H9 (cell line): ENCODE measurements around the gene AGPAT2. TPM values are rescaled to one million over a fixed set of nuclear protein-coding genes. Genes with fewer than 3 reads are reported as not detected.

Experiments
- DNase-seq: peaks from one replicate; pipeline ENCODE4 v3.0.0-alpha.2; 2017
- H2AFZ ChIP-seq: one replicate; pipeline ENCODE4 v1.6.1; 2013; ENCODE audit warnings: mild to moderate bottlenecking, low read length, control low read depth, moderate library complexity
- H2AK5ac ChIP-seq: 2 replicates; pipeline ENCODE4 v1.6.1; 2013; ENCODE audit warnings: low read length, control low read depth, mixed read lengths; ENCODE audit not compliant: insufficient read length
- H2BK120ac ChIP-seq: one replicate; pipeline ENCODE4 v1.6.1; 2013; ENCODE audit warnings: low read depth, mild to moderate bottlenecking, low read length, control low read depth, inconsistent platforms; ENCODE audit not compliant: poor library complexity, severe bottlenecking
- H2BK12ac ChIP-seq: 2 replicates; pipeline ENCODE4 v1.6.1; 2013; ENCODE audit warnings: low read length, control low read depth, mixed read lengths, low read depth; ENCODE audit not compliant: insufficient read length
- H2BK15ac ChIP-seq: 2 replicates; pipeline ENCODE4 v1.6.1; 2013; ENCODE audit warnings: low read depth, low read length, control low read depth
- H2BK20ac ChIP-seq: one replicate; pipeline ENCODE4 v1.6.1; 2013; ENCODE audit warnings: low read depth, mild to moderate bottlenecking, low read length, control low read depth, inconsistent platforms; ENCODE audit not compliant: poor library complexity, severe bottlenecking
- H2BK5ac ChIP-seq: 2 replicates; pipeline ENCODE4 v1.6.1; 2013; ENCODE audit warnings: low read length, control low read depth, mixed read lengths; ENCODE audit not compliant: insufficient read length
- H3K14ac ChIP-seq: 2 replicates; pipeline ENCODE4 v1.6.1; 2013; ENCODE audit warnings: low read length, control low read depth; ENCODE audit not compliant: insufficient read depth
- H3K18ac ChIP-seq: 2 replicates; pipeline ENCODE4 v1.6.1; 2013; ENCODE audit warnings: low read depth, mild to moderate bottlenecking, mixed read lengths, low read length, control low read depth; ENCODE audit not compliant: insufficient read length
- H3K23ac ChIP-seq: 2 replicates; pipeline ENCODE4 v1.6.1; 2013; ENCODE audit warnings: low read length, control low read depth, mixed read lengths, low read depth; ENCODE audit not compliant: insufficient read length
- H3K23me2 ChIP-seq: 2 replicates; pipeline ENCODE4 v1.6.1; 2013; ENCODE audit warnings: low read depth, mild to moderate bottlenecking, mixed read lengths, low read length, control low read depth; ENCODE audit not compliant: insufficient read length, poor library complexity, severe bottlenecking
- H3K27ac ChIP-seq: 2 replicates; pipeline ENCODE4 v1.5.1; 2013; ENCODE audit warnings: low read length, control low read depth, mixed read lengths, low read depth; ENCODE audit not compliant: insufficient read length
- H3K27me3 ChIP-seq: 2 replicates; pipeline ENCODE4 v1.6.1; 2013; ENCODE audit warnings: low read length, control low read depth, inconsistent platforms; ENCODE audit not compliant: insufficient read depth
- H3K4ac ChIP-seq: 2 replicates; pipeline ENCODE4 v1.6.1; 2013; ENCODE audit warnings: low read depth, mild to moderate bottlenecking, control low read depth, inconsistent platforms, low read length, moderate library complexity
- H3K4me1 ChIP-seq: 2 replicates; pipeline ENCODE4 v1.6.1; 2013; ENCODE audit warnings: low read length, control low read depth, inconsistent platforms; ENCODE audit not compliant: insufficient read depth
- H3K4me2 ChIP-seq: 2 replicates; pipeline ENCODE4 v1.6.1; 2013; ENCODE audit warnings: low read length, control low read depth, mixed read lengths; ENCODE audit not compliant: insufficient read length, insufficient read depth
- H3K56ac ChIP-seq: 2 replicates; pipeline ENCODE4 v1.6.1; 2013; ENCODE audit warnings: low read depth, mild to moderate bottlenecking, mixed read lengths, low read length, control low read depth; ENCODE audit not compliant: insufficient read length
- H3K79me1 ChIP-seq: 2 replicates; pipeline ENCODE4 v1.6.1; 2013; ENCODE audit warnings: low read depth, mild to moderate bottlenecking, moderate library complexity, low read length, control low read depth, inconsistent platforms; ENCODE audit not compliant: insufficient read depth, poor library complexity, severe bottlenecking
- H3K79me2 ChIP-seq: 2 replicates; pipeline ENCODE4 v1.6.1; 2013; ENCODE audit warnings: low read length, control low read depth, inconsistent platforms; ENCODE audit not compliant: insufficient read depth
- H3K9ac ChIP-seq: 2 replicates; pipeline ENCODE4 v1.6.1; 2013; ENCODE audit warnings: low read length, control low read depth, mixed read lengths; ENCODE audit not compliant: insufficient read length; ENCODE audit errors: extremely low read depth
- H3K9me3 ChIP-seq: one replicate; pipeline ENCODE4 v1.6.1; 2013; ENCODE audit warnings: low read depth, low read length, inconsistent platforms; ENCODE audit not compliant: control insufficient read depth
- H3T11ph ChIP-seq: one replicate; pipeline ENCODE4 v1.6.1; 2013; ENCODE audit warnings: mild to moderate bottlenecking, low read length, control low read depth, inconsistent platforms
- H4K20me1 ChIP-seq: one replicate; pipeline ENCODE4 v1.6.1; 2013; ENCODE audit not compliant: control insufficient read depth, insufficient read length, insufficient read depth
- H4K5ac ChIP-seq: 2 replicates; pipeline ENCODE4 v1.6.1; 2013; ENCODE audit warnings: low read depth, mild to moderate bottlenecking, mixed read lengths, low read length, control low read depth; ENCODE audit not compliant: insufficient read length
- H4K8ac ChIP-seq: replicated peaks from 2 replicates; pipeline ENCODE4 v1.6.1; 2013; ENCODE audit warnings: low read length, control low read depth, mixed read lengths, low read depth; ENCODE audit not compliant: insufficient read length
- H4K91ac ChIP-seq: 2 replicates; pipeline ENCODE4 v1.6.1; 2013; ENCODE audit warnings: low read depth, mild to moderate bottlenecking, moderate library complexity, mixed read lengths, low read length, control low read depth; ENCODE audit not compliant: insufficient read length
- H3K27ac Mint-ChIP-seq, 3 experiments: 2 replicates in 2 of 3; 3 replicates in 1 of 3; pipeline ENCODE4 v1.8.0; 2020 to 2021; ENCODE audit warnings: mixed read lengths in 3 of 3, mild to moderate bottlenecking in 1 of 3, moderate library complexity in 1 of 3
- H3K27me3 Mint-ChIP-seq: 2 replicates; pipeline ENCODE4 v1.8.0; 2021; ENCODE audit warnings: low read depth, mild to moderate bottlenecking, moderate library complexity, mixed read lengths
- H3K36me3 Mint-ChIP-seq, 3 experiments: 2 replicates in 2 of 3; 3 replicates in 1 of 3; pipeline ENCODE4 v1.8.0; 2020 to 2021; ENCODE audit warnings: low read depth in 3 of 3, mixed read lengths in 3 of 3; ENCODE audit not compliant: insufficient read depth in 1 of 3
- H3K4me1 Mint-ChIP-seq, 2 experiments: 2 replicates each; pipeline ENCODE4 v1.8.0; 2020; ENCODE audit warnings: mixed read lengths in 2 of 2
- H3K4me3 Mint-ChIP-seq, 2 experiments: 2 replicates in 1 of 2; 3 replicates in 1 of 2; pipeline ENCODE4 v1.8.0; 2020 to 2021; ENCODE audit warnings: mild to moderate bottlenecking in 2 of 2, mixed read lengths in 2 of 2, moderate library complexity in 1 of 2
- H3K9me3 Mint-ChIP-seq, 2 experiments: 2 replicates in 1 of 2; 3 replicates in 1 of 2; pipeline ENCODE4 v1.8.0; 2020; ENCODE audit warnings: mild to moderate bottlenecking in 2 of 2, mixed read lengths in 2 of 2, moderate library complexity in 1 of 2
- WGBS: extraction: QIAGEN DNeasy Blood & Tissue Kit; methylation state at CpG from one replicate; pipeline ENCODE4 v1.1.7; 2013; ENCODE audit warnings: missing lambda C conversion rate, low lambda C conversion rate, mixed read lengths; ENCODE audit not compliant: insufficient read length; ENCODE audit errors: extremely low coverage; 5-methylcytosine and 5-hydroxymethylcytosine counted together
- total RNA-seq: library from RNA; stranded (reverse); gene quantifications from 2 replicates; pipeline ENCODE4 v1.2.1, GENCODE V29; 2021
- TF ChIP-seq, protein P1 (sequence below): fragments of 200-600 bp; sonication (generic); conservative IDR thresholded peaks from 3 replicates; pipeline ENCODE4 v1.8.0; 2021; ENCODE audit warnings: antibody characterized with exemption, mild to moderate bottlenecking

AGPAT2 gene
- total RNA-seq, 1 experiment from 2014 or later: 29.7 TPM

DNA sequence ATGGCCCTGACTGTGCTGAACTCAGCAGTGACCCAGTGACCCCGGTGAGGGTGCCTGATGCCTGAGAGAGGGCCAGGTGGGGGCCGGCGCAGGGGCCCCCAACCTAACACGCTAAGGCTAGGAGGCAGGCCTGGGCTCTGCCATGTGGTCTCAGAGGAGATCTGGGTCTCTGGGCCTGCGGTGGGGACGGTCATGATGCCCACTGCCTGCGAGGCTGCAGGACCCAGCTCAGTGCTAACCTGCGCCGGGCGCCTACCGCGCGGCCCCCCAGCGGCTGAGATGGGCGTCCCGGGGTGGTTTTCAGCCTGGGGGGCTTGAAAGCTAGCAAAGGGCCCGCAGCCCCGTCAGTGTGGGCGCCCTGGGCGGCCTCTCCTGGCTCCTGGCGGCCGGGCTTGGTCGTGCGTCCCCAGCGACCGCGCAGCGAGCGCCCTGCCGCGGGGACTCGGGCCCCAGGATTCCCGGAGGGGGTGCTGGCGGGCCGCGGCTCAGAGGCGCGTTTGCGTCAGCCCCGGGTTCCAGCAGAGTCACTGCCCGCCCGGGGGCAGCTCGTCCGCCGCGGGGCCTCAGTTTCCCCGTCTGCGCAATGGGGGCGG, 22.1 kb downstream of the AGPAT2 start:
- H3K27ac ChIP-seq: no peak overlapping the region
- H3K79me2 ChIP-seq: no peaks in the 10 kb centered on the region
- Mint-ChIP-seq H3K27ac (no peak overlapping the region), H3K36me3 (no peaks in the 10 kb centered on the region), H3K4me3 (peak overlapping the region; percentile 62 to 82), H3K9me3 (no peaks in the 10 kb centered on the region), H3K4me1 (peaks cover 0 to 4% of the 10 kb centered on the region in 2 experiments; a peak in 1 of 4 replicates), H3K27me3 (peaks cover 9% of the 10 kb centered on the region)
- H3K4me2 ChIP-seq: no peak overlapping the region
- H3K27me3 ChIP-seq: no peaks in the 10 kb centered on the region
- H2BK20ac ChIP-seq: no peak overlapping the region
- H2BK5ac ChIP-seq: no peak overlapping the region
- DNase-seq: no peak
- WGBS: no CpG with 5 or more reads among the region's 49 CpGs
- no peak overlapping the region for H3K14ac ChIP-seq
- no peak overlapping the region for H3K23ac ChIP-seq
- no peak overlapping the region for H3K9ac ChIP-seq
- H3K79me1 ChIP-seq: no peaks in the 10 kb centered on the region
- no peak overlapping the region for H3K18ac ChIP-seq
- H2AFZ ChIP-seq: no peak overlapping the region
- no peaks in the 10 kb centered on the region for H3K4me1 ChIP-seq
- H3T11ph ChIP-seq: no peak overlapping the region
- H3K56ac ChIP-seq: no peak overlapping the region
- H4K91ac ChIP-seq: no peak overlapping the region
- no peak overlapping the region for H2BK15ac ChIP-seq
- no peak overlapping the region for H2BK12ac ChIP-seq
- no peak overlapping the region for H3K4ac ChIP-seq
- no peak overlapping the region for H2AK5ac ChIP-seq
- no peak overlapping the region for H2BK120ac ChIP-seq
- TF ChIP-seq, protein P1, sequence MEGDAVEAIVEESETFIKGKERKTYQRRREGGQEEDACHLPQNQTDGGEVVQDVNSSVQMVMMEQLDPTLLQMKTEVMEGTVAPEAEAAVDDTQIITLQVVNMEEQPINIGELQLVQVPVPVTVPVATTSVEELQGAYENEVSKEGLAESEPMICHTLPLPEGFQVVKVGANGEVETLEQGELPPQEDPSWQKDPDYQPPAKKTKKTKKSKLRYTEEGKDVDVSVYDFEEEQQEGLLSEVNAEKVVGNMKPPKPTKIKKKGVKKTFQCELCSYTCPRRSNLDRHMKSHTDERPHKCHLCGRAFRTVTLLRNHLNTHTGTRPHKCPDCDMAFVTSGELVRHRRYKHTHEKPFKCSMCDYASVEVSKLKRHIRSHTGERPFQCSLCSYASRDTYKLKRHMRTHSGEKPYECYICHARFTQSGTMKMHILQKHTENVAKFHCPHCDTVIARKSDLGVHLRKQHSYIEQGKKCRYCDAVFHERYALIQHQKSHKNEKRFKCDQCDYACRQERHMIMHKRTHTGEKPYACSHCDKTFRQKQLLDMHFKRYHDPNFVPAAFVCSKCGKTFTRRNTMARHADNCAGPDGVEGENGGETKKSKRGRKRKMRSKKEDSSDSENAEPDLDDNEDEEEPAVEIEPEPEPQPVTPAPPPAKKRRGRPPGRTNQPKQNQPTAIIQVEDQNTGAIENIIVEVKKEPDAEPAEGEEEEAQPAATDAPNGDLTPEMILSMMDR: peak; percentile 56
- no peaks in the 10 kb centered on the region for H3K23me2 ChIP-seq
- no peak overlapping the region for H4K5ac ChIP-seq
- peaks cover 4% of the 10 kb centered on the region for H4K20me1 ChIP-seq
- no peaks in the 10 kb centered on the region for H3K9me3 ChIP-seq
- no peak overlapping the region for H4K8ac ChIP-seq
